Stimulated activated CD4-positive, alpha-beta T cell treated with anti-CD3 and anti-CD28 coated beads, Interleukin-1b, Interleukin-23, amount 100 ng/mL, for 4 hours (primary cell): ENCODE results near the gene GLIPR2.
A peak's percentile ranks its signal among the peaks of the same experiment; 100 is the strongest.
"Not testable (repeated sequence)": the region's sequence is repeated elsewhere in the genome, so short reads cannot be mapped to it uniquely, and the experiment has no call there.

Experiments used
- DNase-seq, 2 donors: peaks; one replicate each; pipeline ENCODE4 v3.0.0-alpha.2; 2020; ENCODE audit warnings: low read depth in 2 of 2

Gene GLIPR2

DNA sequence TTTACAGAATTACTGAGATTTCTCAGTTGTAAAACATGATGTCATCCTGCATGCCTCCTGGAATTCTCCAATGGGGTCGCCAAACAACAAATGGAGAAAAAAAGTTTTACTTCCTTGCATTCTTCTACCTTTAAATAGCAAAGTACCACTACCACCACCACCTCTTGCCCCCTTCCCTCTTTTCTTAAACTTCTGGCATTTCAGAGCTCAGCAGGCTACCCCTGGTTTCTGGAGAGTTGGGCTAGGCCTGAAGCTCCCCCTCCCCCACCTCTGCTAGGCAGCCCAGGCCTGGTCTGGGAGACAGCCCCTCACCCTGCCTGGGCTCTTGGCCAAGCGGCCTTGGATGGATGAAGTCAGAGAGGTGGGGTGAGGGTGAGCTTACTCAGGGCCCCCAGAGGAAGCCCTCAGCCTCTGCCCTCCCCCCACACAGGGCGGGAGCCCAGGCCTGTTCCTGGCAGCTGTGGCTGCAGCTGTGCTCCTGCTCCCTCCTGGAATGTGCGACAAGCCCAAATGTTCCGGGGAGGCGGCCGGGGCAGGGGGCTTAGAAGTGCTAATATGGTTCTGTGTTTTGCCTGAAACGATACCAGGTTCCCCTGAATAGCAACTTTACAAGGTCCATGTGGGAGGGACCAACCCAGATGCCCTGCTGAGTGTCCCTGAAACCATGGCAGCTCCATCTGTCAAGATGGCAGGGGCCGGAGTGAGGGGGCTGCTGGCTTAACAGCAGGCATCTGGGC is 26.7 kb downstream of the GLIPR2 start:
- DNase-seq: no peak

DNA sequence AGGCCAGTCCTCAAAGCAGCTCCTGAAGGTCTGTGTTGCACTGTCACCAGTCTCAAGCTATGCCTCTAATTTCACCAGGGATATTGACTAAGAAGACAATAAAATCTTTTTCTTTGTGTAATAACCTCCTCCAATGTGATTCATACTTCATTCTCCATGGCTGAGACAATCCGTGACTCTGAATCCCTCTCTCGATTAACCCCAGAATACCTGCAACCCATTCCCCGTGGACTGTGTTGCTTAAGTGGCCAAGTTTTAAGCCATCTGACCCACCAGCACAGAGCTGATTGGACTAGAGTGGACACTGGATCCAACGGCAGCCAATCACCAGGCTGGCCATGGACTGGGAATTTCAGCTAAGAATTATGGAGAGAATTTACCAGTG is 27.2 kb downstream of the GLIPR2 start:
- no peak for DNase-seq

DNA sequence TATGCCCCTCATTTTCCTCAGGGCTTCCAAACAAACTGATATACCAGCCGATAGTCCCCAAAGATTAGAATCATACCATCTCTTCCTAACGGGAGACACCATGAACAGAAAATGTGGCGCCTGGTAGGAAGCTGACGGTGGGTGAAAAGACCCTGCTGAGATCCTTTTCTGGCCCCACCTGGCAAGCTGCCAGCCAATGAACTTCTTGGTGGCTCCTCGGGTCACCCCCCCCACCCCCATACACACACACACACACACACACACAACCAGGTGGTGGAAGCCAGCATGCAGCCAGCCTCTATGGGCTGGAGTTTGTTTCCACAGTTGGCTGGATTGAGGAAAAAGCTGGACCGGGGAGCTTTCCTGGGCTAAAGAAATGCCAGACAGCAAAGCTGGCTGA is 27.8 kb downstream of the GLIPR2 start:
- no peak for DNase-seq

GRCh38 chr9:36164989-36165388 is 28.5 kb downstream of the GLIPR2 start:
- no peak for DNase-seq

GRCh38 chr9:36165826-36166167 is 29.3 kb downstream of the GLIPR2 start:
- no peak for DNase-seq

DNA sequence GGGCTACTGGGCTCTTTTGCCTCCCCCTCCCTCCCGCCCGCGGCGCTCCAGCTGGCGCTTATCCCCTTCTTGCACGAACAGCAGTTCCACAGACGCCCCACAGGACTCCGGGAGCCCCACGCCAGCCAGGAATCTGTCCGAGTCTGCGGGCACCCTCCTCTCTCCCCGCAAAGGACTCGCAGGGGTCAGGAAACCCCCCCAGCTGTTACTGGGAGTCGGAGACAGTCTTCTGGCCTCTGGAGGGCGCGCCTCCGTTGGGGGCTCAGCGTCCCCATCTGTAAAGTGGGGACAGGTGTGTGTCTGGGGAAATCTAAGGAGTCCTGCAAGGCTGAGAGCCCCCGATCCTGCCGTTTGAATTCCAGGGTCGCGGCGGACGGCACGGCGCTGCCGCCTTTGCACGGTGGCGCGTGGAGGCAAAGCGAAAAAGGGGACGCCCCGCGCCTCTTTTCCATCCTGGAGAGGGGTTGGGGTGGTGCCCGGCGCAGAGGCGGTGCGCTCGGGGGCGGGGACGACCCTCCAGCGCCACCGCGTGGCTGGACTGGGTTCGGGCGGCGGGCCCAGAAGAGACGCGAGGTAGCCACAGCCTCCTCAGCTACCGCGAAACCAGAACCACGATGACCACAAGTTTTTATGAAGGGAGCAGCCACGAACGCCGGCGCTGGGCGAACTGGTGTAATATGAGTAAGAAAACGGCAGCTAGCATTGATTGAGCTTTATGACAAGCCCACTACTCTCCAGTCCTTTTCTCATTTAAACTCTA is 29.8 kb downstream of the GLIPR2 start:
- DNase-seq: peak; percentile 79 to 80

DNA sequence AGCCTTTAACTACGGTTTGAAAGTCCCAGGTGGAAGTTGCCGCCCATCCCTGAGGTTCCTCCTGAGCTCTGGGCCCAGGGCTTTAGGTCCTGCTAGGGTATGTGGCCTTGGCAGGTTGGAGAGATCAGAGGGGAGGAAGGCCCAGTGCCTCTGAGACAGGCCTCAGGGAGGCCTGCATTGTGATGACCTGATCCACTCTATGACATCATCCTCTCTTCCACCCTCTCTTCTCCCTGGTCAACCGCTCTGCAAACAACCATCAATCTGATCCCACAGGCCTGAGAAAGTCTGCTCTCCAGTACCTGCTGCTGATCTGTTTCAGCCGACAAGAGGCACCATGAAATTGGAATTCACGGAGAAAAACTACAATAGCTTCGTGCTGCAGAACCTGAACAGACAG is 32.6 kb downstream of the GLIPR2 start, which contains the start of gene CCIN:
CCIN (plus strand) TSS at position 223 of the 400 bp plus-strand sequence; CDS start at position 338, 115 bp downstream.
- DNase-seq: no peak

DNA sequence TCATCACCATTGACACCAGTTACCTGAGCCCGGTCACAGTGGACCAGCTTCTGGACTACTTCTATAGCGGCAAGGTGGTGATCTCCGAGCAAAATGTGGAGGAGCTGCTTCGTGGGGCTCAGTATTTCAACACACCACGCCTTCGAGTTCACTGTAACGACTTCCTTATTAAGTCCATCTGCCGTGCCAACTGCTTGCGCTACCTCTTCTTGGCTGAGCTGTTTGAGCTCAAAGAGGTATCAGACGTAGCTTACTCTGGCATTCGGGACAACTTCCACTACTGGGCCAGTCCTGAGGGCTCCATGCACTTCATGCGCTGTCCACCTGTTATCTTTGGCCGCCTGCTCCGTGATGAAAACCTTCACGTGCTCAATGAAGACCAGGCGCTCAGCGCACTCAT is 33.2 kb downstream of the GLIPR2 start:
- DNase-seq: no peak

GRCh38 chr9:36170531-36170930 is 34.0 kb downstream of the GLIPR2 start:
- DNase-seq: no peak

- no peak for DNase-seq
Observed at GRCh38 chr9:36173861-36174260, 37.3 kb downstream of the GLIPR2 start.

GRCh38 chr9:36174271-36174670 is 37.7 kb downstream of the GLIPR2 start:
- no peak for DNase-seq

DNA sequence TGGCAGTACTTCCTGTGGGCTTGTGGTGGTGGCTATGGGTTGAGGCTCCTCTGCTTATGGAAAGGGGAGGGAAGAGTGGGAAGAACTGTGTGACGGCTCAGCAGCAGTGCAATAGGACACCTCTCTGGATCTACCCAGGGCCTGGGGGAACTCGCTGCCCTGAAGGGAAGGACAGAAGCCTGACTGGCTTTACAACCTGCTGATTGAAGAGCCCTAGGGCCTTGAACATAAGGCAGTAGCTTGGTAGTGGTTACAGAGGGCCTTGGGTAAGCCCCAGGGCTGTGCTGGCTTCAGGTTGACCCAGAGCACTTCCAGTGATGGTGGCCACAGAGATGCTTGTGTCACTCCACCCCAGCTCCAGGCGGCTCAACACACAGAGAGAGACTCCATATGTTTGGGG is 38.2 kb downstream of the GLIPR2 start:
- DNase-seq: no peak

DNA sequence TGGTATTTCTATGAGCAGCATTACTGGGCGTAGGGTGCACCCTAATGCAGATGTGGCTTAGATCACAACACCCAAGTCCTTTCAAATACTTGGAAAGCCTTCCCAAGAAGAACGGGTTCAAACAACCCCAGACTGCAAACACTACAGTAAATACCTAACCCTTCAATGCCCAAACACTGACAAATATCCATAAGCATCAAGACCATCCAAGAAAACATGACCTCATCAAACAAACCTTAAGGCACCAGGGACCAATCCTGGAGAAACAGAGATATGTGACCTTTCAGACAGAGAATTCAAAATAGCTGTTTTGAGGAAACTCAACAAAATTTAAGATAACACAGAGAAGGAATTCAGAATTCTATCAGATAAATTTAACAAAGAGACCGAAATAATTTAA is 38.7 kb downstream of the GLIPR2 start:
- DNase-seq: not testable (repeated sequence)

GRCh38 chr9:36176496-36176895 is 40.0 kb downstream of the GLIPR2 start:
- not testable (repeated sequence) for DNase-seq

DNA sequence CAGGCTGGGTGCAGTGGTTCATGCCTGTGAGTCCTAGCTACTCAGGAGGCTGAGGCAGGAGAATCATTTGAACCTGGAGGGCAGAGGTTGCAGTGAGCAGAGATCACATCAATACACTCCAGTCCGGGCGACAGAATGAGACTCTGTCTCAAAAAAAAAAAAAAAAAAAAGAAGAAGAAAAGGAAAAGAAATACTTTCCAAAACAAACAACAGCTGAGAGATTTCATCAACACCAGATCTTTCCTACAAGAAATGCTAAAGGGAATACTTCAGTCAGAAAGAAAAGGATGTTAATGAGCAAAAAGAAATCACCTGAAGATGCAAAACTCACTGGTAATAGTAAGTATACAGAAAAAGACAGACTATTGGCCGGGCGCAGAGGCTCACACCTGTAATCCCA is 41.0 kb downstream of the GLIPR2 start:
- DNase-seq: no peak

DNA sequence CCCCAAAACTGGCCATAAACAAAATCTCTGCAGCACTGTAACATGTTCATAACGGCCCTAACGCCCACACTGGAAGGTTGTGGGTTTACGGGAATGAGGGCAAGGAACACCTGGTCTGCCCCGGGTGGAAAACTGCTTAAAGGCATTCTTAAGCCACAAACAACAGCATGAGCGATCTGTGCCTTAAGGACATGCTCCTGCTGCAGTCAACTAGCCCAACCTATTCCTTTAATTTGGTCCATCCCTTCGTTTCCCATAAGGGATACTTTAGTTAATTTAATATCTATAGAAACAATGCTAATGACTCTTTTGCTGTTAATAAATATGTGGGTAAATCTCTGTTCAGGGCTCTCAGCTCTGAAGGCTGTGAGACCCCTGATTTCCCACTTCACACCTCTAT is 43.7 kb downstream of the GLIPR2 start:
- DNase-seq: not testable (repeated sequence)

DNA sequence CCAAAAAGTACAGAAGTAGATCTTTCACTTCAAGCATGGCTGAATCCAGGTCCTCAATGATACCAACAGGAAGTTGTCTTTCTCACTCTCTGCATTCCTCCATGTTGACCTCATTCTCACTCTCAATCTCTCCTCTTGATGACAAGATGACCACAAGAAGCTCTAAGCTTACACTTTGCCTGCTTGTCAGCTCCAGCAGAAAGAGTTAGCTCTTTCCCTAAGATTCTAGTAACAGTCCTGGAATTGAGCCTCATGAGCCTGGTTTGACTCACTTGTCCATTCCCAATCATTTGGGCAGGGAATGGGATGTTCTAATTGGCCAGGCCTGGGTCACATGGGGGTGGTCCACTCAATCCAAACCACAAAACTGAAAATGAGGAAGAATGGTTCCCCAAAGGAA is 50.9 kb downstream of the GLIPR2 start:
- no peak for DNase-seq

DNA sequence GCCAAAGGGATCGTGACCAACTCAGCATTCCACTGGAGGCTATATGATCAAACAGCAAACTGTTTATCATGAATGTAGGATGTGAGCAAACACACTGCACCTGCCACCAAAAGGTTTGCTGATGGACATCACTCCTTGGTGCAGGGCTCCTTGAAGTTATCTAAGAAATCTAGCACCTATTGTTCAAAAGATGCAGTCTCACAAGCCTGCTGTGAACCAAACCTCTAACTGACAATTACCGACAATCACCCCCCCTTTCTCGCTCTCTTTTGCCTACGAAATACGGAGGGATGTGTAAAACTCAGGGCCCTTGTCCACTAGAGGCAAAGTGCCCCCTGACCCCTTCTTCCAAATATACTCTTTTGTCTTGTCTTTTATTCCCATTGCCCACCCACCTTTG is 51.7 kb downstream of the GLIPR2 start:
- no peak for DNase-seq

DNA sequence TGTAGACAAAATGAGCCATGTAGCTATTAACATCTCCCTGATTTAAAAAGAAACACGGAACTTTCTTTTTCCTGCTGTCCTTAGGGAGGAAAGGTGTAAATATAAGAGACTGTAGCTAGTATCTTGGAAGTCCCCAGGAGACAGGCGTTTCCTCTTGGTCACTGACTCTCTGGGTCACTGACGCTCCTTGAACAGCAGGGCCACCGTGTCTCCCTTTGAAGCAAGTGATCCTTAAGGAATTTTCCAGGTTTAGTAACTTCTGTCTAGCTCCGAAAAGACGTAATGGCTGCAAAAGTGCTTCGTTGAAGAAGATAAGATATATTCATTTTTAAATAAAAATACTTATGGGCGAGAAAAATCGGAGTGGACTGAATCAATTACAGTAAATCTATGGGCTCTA is 53.4 kb downstream of the GLIPR2 start:
- no peak for DNase-seq

- peak; percentile 82 to 87 for DNase-seq
Observed at GRCh38 chr9:36190388-36191289, 54.1 kb downstream of the GLIPR2 start, which contains the start of gene CLTA. Gene CLTA (plus strand): TSS chr9:36190921. CDS start chr9:36191057, 136 bp downstream.

DNA sequence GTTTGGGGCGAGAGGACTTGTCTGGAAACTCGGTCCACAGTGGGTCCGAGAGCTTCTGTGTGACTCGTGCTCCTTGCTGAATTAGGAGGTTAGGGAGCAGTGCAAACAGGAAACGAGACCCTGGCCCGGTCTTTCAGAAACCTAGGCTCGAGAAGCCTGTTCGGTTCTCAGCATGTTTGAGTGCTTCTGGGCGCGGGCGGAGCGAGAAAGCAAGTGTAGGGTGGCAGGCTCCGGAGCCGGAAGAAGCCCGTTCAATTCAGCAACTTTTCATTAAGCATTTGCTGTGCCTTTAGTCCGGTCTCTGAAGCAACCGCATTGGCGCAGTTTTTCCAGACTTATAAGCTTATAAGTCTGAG is 54.7 kb downstream of the GLIPR2 start:
- DNase-seq: peak; percentile 22 to 33

GRCh38 chr9:36191686-36192085 is 55.2 kb downstream of the GLIPR2 start:
- no peak for DNase-seq
